HepG2 (cell line): ENCODE results near the gene DHX8. TPM values are rescaled to one million over a fixed set of nuclear protein-coding genes. Genes with fewer than 3 reads are reported as not detected.

Experiments
- ETV5 ChIP-seq: IDR thresholded peaks from 2 replicates; pipeline ENCODE4 v1.6.1; 2018; ENCODE audit warnings: missing biosample characterization, missing genetic modification reagents, inconsistent platforms, borderline replicate concordance
- GFI1 ChIP-seq: sonication (generic); formaldehyde crosslinking; IDR thresholded peaks from 2 replicates; pipeline ENCODE4 v1.5.0; 2020; ENCODE audit warnings: missing genetic modification reagents, mild to moderate bottlenecking, borderline replicate concordance
- GZF1 ChIP-seq: sonication (generic); formaldehyde crosslinking; IDR thresholded peaks from 2 replicates; pipeline ENCODE4 v1.5.1; 2020; ENCODE audit warnings: mild to moderate bottlenecking, missing genetic modification reagents
- HHEX ChIP-seq: IDR thresholded peaks from 2 replicates; pipeline ENCODE4 v1.6.1; 2016; ENCODE audit warnings: control low read depth
- NRL ChIP-seq: sonication (generic); formaldehyde crosslinking; IDR thresholded peaks from 2 replicates; pipeline ENCODE4 v1.5.0; 2020; ENCODE audit warnings: missing genetic modification reagents, mild to moderate bottlenecking, moderate library complexity, borderline replicate concordance
- PAX8 ChIP-seq: sonication (generic); formaldehyde crosslinking; IDR thresholded peaks from 2 replicates; pipeline ENCODE4 v1.8.0; 2022; ENCODE audit warnings: mild to moderate bottlenecking, missing genetic modification reagents, borderline replicate concordance
- SAFB2 ChIP-seq: sonication (generic); formaldehyde crosslinking; IDR thresholded peaks from 2 replicates; pipeline ENCODE4 v1.5.1; 2020; ENCODE audit warnings: missing genetic modification reagents, low read depth, mild to moderate bottlenecking, borderline replicate concordance
- SNAPC2 ChIP-seq: sonication (generic); formaldehyde crosslinking; IDR thresholded peaks from 2 replicates; pipeline ENCODE4 v1.8.1; 2022; ENCODE audit warnings: mild to moderate bottlenecking, missing genetic modification reagents
- SNRNP70 ChIP-seq: fragments of 200-400 bp; formaldehyde crosslinking; IDR thresholded peaks from 2 replicates; pipeline ENCODE4 v1.6.1; 2017; ENCODE audit warnings: mild to moderate bottlenecking, low read depth, low read length, moderate library complexity
- ZNF589 ChIP-seq: sonication (generic); formaldehyde crosslinking; conservative IDR thresholded peaks from 2 replicates; pipeline ENCODE4 v1.8.0; 2022; ENCODE audit warnings: mild to moderate bottlenecking, moderate library complexity, missing genetic modification reagents
- polyA plus RNA-seq, 8 experiments: library from polyadenylated mRNA; depleted of rRNA in 3 of 8; stranded (reverse) in 7 of 8; unstranded in 1 of 8; fragments of >200 nt; fragmentation: Illumina TruSeq in 4 of 8; extraction: Trizol in 4 of 8; gene quantifications; 2 replicates each; pipeline versions ENCODE4 v1.2.1 to v1.2.3, GENCODE V29; 2011 to 2016; ENCODE audit warnings: low read depth in 4 of 8, missing spikeins in 1 of 8, mixed read lengths in 1 of 8; ENCODE audit not compliant: insufficient read depth in 1 of 8
- total RNA-seq, 5 experiments: library from RNA; depleted of rRNA; stranded (reverse); fragments of >200 nt; fragmentation: Illumina TruSeq; extraction: Trizol; gene quantifications; 2 replicates each; pipeline ENCODE4 v1.2.3, GENCODE V29; 2016; ENCODE audit warnings: low read depth in 1 of 5
- TF ChIP-seq, protein P1 (sequence below): sonication (generic); formaldehyde crosslinking; conservative IDR thresholded peaks from 2 replicates; pipeline ENCODE4 v1.8.0; 2022; ENCODE audit warnings: low read depth, missing genetic modification reagents
- TF ChIP-seq, protein P2 (sequence below): sonication (generic); formaldehyde crosslinking; IDR thresholded peaks from 2 replicates; pipeline ENCODE4 v1.4.0; 2020; ENCODE audit warnings: mild to moderate bottlenecking, missing genetic modification reagents
- TF ChIP-seq, protein P3 (sequence below): sonication (generic); formaldehyde crosslinking; IDR thresholded peaks from 2 replicates; pipeline ENCODE4 v1.5.1; 2020; ENCODE audit warnings: missing genetic modification reagents, mild to moderate bottlenecking, borderline replicate concordance

Gene DHX8
- total and polyA plus RNA-seq, 2 of the 13 experiments (the other 11 are each of a cell fraction or from before 2014, with no cell fraction given), result 24.8 to 48.9 TPM

DNA sequence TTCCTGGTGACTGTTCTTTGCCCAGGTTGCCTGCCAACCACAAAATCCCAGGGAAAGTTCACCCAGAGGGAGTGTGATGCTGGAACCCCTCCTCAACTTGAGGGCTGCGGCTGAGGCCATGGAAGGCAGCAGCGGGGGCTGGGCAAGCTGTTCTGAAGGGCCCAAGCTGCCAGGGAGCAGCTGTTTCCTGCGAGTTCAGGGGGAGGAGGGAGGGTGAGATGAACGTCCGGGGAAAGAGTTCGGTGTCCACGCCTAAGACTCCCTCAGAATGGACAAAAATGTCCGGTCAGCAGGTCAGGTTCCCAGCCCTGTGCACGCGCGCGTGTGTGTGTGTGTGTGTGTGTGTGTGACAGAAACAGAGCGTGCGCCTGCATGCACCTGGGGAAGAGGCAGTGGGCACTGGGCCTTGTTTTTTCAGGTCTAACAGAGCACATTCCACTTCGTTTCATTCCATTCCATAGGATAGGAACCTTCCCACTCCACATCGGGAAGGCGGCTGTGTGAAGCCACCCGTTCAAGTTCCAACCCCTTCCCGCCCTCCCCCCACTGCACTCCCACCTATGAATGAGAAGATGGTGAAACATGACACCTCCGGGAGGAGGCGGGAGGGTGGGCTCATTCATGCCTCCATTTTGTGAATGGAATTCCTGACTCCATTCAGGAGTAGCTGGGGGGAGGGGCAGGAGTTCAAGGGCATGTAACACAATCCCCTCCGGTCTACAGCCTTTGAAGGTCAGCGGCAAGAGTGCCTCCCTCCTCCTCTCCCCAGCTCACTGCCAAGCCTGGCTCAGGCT is 46.7 kb downstream of the DHX8 start (continued):
- TF ChIP-seq, protein P1, sequence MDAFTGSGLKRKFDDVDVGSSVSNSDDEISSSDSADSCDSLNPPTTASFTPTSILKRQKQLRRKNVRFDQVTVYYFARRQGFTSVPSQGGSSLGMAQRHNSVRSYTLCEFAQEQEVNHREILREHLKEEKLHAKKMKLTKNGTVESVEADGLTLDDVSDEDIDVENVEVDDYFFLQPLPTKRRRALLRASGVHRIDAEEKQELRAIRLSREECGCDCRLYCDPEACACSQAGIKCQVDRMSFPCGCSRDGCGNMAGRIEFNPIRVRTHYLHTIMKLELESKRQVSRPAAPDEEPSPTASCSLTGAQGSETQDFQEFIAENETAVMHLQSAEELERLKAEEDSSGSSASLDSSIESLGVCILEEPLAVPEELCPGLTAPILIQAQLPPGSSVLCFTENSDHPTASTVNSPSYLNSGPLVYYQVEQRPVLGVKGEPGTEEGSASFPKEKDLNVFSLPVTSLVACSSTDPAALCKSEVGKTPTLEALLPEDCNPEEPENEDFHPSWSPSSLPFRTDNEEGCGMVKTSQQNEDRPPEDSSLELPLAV, result no peak
- TF ChIP-seq SNRNP70 (no peak), PAX8 (CRISPR knock-in tag) (no peak), SNAPC2 (peak; percentile 97; the same call in 1 of the 2 replicates), ZNF589 (CRISPR knock-in tag) (peak; percentile 82), GFI1 (CRISPR knock-in tag) (peak; percentile 79; the same call in 1 of the 2 replicates), GZF1 (CRISPR knock-in tag) (no peak; the same call in 1 of the 2 replicates), HHEX (peak; percentile 84), NRL (peak; percentile 29), ETV5 (CRISPR knock-in tag) (peak; percentile 99), SAFB2 (CRISPR knock-in tag) (peak; percentile 82)
- TF ChIP-seq, protein P2, sequence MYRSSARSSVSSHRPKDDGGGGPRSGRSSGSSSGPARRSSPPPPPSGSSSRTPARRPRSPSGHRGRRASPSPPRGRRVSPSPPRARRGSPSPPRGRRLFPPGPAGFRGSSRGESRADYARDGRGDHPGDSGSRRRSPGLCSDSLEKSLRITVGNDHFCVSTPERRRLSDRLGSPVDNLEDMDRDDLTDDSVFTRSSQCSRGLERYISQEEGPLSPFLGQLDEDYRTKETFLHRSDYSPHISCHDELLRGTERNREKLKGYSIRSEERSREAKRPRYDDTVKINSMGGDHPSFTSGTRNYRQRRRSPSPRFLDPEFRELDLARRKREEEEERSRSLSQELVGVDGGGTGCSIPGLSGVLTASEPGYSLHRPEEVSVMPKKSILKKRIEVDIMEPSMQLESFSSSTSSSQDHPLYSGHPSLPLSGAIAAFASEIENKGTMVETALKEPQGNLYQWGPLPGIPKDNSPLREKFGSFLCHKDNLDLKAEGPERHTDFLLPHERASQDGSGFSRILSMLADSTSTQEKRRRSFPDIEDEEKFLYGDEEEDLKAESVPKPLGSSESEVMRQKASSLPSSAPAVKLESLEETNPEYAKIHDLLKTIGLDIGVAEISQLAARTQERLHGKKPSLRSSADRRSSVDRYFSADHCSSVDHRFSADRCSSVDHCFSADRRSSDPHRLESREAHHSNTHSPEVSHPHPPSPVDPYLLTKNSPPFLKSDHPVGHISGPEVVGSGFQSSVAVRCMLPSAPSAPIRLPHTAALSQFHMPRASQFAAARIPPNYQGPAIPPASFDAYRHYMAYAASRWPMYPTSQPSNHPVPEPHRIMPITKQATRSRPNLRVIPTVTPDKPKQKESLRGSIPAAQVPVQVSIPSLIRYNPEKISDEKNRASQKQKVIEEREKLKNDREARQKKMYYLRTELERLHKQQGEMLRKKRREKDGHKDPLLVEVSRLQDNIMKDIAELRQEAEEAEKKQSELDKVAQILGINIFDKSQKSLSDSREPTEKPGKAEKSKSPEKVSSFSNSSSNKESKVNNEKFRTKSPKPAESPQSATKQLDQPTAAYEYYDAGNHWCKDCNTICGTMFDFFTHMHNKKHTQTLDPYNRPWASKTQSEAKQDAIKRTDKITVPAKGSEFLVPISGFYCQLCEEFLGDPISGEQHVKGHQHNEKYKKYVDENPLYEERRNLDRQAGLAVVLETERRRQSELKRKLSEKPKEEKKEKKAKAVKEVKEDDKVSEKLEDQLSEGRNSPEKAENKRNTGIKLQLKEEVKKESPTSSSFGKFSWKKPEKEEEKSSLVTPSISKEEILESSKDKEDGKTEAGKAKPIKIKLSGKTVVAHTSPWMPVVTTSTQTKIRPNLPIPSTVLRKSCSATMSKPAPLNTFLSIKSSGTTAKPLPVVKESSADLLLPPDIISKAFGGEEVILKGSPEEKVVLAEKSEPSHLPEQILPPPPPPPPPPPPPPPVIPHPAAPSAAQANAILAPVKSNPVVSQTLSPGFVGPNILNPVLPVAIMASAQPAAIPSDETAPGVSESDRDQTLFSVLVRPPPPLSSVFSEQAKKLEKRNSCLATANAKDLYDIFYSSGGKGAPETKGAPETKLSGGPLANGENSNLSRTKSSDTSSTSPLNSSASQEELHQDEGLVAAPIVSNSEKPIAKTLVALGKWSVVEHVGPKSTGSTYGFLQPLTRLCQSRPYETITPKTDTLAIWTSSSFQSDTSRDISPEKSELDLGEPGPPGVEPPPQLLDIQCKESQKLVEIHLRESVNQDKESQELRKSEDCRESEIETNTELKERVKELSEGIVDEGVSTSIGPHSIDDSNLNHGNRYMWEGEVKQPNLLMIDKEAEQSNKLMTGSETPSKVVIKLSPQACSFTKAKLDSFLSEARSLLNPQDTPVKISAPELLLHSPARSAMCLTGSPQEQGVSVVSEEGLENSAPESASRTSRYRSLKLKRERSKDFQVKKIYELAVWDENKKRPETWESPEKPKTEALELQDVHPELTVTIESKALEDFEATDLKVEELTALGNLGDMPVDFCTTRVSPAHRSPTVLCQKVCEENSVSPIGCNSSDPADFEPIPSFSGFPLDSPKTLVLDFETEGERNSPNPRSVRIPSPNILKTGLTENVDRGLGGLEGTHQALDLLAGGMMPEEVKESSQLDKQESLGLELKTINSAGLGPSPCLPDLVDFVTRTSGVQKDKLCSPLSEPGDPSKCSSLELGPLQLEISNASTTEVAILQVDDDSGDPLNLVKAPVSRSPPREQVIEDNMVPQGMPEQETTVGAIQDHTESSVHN, result peak; percentile 99
- TF ChIP-seq, protein P3, sequence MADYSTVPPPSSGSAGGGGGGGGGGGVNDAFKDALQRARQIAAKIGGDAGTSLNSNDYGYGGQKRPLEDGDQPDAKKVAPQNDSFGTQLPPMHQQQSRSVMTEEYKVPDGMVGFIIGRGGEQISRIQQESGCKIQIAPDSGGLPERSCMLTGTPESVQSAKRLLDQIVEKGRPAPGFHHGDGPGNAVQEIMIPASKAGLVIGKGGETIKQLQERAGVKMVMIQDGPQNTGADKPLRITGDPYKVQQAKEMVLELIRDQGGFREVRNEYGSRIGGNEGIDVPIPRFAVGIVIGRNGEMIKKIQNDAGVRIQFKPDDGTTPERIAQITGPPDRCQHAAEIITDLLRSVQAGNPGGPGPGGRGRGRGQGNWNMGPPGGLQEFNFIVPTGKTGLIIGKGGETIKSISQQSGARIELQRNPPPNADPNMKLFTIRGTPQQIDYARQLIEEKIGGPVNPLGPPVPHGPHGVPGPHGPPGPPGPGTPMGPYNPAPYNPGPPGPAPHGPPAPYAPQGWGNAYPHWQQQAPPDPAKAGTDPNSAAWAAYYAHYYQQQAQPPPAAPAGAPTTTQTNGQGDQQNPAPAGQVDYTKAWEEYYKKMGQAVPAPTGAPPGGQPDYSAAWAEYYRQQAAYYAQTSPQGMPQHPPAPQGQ (CRISPR knock-in tag), result peak; percentile 37; the same call in 1 of the 2 replicates
